Right ventricle myocardium inferior (tissue), 1 donor: Measurements from ENCODE around the gene LMOD1. TPM values are rescaled to one million over a fixed set of nuclear protein-coding genes. Genes with fewer than 3 reads are reported as not detected.
"Not testable (repeated sequence)": the region's sequence is repeated elsewhere in the genome, so short reads cannot be mapped to it uniquely, and the experiment has no call there.

Experiments used
- ATAC-seq: fragments of 200-7000 bp; cut with Tn5 transposase; one replicate; pipeline ENCODE4 v1.9.1; 2020; ENCODE audit warnings: mild to moderate bottlenecking, moderate library complexity
- DNase-seq: peaks from one replicate; pipeline ENCODE4 v3.0.0; 2021; ENCODE audit errors: missing footprints
- intact Hi-C: fragments of 100-400 bp; cut with DNase I; formaldehyde crosslinking; loops from one replicate; pipeline ENCODE4 v1.11.0; 2022
- total RNA-seq: library from RNA; stranded (reverse); fragmentation: NEBNext Ultra II Directional; extraction: Animal tissue kit (Norgen Biotek cat#: 25700); gene quantifications from one replicate; pipeline ENCODE4 v1.2.1, GENCODE V29; 2021
- donor health status: DM: no; HTN: yes; CAD: no; lungs with severe emphysema.

Gene LMOD1
- total RNA-seq, 1 donor from 2014 or later: 10.8 TPM

DNA sequence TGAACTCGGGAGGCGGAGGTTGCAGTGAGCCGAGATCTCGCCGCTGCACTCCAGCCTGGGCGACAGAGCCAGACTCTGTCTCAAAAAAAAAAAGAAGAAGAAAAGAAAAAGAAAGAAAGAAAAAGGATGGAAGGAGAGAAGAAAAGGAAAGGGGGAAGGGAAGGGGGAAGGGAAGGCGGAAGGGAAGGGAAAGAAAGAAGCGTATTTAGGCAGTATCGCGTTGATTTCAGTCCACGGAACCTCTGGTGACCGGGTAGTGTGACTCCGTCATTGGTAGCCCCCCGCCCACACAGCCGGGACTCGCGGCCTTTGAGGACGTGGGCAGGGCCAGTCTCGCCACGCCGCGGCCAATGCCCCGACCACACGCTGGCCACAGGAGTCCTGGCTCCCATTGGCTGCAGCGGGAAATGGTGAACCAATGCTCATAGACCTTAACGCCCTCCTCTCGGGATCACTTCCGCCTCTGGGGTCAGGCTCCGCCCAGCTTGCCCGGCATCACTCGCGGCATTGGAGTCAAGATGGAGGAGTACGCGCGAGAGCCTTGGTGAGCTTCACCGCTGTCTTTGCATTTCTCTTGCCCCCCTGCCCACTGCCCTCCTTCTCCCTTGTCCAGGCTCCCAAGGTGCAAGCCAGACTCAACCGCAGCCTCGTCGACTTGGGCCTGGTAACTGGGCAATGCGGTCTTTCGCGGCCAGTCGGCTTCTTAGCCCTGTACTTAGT, 8.8 kb upstream of the LMOD1 start, which contains the start of gene TIMM17A:
Gene TIMM17A (plus strand): TSS at position 495 of the 720 bp plus-strand sequence. CDS start 24 bp downstream, at position 519.
- ATAC-seq: peak; percentile 100
- intact Hi-C loops: loop anchor here (5.0 kb wide), 1 partner anchor 58 kb away; no protein-coding TSS in a partner anchor
- peak; percentile 98 for DNase-seq

DNA sequence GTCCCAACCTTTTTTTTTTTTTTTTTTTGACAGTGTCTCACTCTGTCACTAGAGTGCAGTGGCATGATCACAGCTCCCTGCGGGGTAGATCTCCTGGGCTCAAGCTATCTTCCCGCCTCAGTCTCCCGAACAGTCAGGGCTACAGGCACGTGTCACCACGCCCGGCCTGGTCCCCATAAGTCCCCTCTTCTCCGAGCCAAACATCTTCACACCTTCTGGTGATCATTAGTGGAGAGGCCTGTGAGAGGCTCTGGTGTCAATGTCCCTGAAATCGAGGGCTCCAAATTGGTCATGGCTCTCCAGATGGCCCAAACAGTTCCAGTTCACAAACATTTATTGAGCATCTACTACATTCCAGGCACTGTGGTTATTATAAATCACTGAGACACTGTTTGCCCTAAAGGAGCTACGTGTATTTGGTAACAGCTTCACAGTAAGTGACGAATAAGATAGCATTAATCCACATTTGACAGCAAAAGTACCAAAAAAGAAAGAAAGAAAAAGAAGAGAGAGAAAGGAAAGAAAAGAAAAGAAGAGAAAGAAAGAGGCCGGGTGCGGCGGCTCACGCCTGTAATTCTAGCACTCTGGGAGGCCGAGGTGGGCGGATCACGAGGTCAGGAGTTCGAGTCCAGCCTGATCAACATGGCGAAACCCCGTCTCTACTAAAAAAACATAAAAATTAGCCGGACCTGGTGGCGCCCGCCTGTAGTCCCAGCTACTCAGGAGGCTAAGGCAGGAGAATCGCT, 8.1 kb upstream of the LMOD1 start:
- intact Hi-C loops: loop anchor here (5.0 kb wide), 1 partner anchor 57 kb away; no protein-coding TSS in a partner anchor
- no peak for ATAC-seq
- no peak for DNase-seq

DNA sequence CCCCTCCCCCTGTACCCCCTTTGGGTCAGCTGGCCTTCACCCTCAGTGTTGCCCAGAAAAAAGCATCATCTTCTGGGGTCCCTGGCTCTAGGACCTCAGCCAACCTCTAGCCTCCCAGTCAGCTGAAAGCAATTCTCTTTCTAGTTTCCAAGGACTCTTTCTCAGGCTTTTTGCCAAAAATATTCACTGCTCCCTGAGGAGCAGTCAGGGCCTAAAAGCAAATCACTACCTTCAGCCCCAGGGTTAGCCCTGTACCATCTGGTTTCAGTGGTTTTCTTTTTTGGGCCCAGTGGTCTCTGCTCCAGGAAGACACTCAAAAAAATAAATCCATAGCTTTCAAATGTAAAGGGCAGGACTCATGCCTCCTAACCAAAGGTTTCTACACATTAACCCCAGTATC, 3.1 kb upstream of the LMOD1 start:
- intact Hi-C loops: no loop called here
- no peak for ATAC-seq
- DNase-seq: no peak

DNA sequence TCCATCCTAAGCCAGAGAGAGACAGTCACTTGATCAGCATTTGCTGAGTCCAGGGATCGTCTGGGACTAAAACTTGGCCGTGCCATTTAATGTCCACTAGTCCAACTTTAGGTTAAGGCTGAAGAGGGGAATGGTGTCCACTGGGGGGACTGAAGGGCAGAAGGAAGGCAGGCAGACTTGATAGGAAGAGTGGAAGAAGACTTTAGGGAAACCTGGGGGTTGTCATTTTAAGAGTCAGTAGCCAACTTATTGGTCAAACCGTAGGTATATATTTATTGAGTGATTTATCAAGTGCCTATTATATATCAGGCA, 1.3 kb upstream of the LMOD1 start:
- ATAC-seq (no peak), DNase-seq (no peak)
- intact Hi-C loops: no loop called here

DNA sequence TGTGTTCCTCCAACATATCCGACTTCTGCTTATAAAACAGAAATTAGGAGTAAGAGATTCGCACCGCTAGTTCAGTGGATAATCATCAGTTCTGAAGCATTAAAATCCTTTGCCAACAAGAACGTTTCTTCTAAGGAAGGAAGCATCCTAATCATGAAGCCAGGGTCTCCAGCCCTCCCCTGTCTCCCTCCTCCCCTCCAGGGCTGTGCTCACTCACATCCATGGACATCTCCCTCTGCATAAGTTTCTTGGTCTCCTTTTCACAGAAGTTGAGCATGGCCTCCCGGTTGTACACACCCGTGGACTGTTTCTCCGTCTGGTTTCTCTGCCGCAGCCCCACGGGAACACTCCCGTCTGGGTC, 505 bp downstream of the LMOD1 start:
- intact Hi-C loops: no loop called here
- DNase-seq (no peak), ATAC-seq (peak; percentile 21)

DNA sequence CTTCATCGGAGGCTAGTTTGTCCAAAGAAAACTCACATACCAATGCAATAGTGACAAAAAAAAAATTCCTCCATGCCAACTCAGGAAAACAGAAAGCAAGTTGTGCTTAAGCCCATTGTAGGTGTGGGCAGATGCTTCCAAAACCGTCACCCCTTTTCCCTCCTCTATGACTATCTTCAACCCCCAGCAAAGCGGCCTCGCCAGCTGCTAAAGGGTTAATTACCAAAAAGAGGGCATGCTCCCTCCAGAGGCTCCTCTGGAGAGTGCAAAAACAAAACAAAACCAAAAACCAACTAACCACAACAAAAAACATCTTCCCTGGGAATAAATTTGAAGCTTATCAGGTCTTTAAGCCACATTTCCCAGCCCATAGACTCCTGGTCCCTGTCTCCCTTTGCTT, 1.2 kb downstream of the LMOD1 start:
- ATAC-seq: peak; percentile 17
- intact Hi-C loops: no loop called here
- DNase-seq: no peak

DNA sequence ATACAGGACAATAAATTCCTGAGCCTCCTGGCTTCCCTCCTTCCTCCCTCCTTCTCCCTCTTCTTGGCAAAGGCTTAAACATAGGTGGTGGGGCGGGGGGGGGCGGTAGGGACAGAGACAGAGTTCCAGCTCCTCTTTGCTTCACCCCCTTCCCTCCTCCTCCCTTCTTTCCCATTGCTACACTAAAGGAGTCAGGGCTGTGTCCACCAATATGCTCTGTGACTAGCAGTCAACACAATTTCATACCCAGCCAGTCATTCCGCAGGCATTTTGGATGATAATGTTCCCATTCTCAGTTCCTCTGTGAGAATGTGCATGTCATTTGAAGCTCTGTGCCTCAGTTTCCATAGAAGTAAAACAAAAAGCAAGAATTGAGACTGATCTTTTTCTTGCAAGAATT, 1.7 kb downstream of the LMOD1 start:
- no peak for ATAC-seq
- no peak for DNase-seq
- intact Hi-C loops: no loop called here

DNA sequence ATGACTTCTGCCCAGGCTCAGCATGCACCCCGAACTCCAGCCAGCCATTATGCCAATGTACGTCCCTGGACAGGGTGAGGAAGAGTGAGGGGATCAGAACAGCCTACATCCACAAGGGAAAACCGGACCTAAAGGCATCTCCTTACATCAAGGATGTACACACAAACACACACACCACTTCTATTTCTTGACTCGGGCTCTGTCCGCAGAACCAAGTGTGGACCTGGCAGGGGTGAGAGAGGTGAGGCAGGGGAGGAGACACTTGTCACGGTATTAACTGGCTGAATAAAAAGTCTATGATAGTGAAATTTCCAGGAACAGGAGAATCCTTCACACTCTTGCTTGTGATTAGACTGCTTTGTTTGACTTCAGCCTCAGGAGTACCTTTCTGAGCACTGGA, 2.3 kb downstream of the LMOD1 start:
- ATAC-seq (no peak), DNase-seq (no peak)
- intact Hi-C loops: no loop called here

DNA sequence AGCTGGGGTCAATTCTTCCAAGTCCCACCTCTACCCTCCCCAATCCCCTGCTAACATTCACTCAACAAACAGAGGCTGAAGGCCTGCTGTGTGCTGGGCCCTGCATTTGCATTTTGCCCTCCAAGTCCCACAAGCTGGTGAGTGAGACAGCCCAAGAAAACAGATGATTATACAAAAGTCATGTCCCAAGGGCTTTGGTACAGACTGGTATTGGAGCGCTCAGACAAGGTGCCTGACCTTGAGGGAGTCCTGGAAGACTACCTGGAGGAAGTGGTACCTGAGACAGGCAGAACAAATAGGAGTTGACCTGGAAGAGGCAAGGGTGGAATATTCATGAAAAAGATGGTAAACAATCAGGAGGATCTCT, 4.2 kb downstream of the LMOD1 start:
- DNase-seq: no peak
- ATAC-seq: no peak
- intact Hi-C loops: no loop called here

DNA sequence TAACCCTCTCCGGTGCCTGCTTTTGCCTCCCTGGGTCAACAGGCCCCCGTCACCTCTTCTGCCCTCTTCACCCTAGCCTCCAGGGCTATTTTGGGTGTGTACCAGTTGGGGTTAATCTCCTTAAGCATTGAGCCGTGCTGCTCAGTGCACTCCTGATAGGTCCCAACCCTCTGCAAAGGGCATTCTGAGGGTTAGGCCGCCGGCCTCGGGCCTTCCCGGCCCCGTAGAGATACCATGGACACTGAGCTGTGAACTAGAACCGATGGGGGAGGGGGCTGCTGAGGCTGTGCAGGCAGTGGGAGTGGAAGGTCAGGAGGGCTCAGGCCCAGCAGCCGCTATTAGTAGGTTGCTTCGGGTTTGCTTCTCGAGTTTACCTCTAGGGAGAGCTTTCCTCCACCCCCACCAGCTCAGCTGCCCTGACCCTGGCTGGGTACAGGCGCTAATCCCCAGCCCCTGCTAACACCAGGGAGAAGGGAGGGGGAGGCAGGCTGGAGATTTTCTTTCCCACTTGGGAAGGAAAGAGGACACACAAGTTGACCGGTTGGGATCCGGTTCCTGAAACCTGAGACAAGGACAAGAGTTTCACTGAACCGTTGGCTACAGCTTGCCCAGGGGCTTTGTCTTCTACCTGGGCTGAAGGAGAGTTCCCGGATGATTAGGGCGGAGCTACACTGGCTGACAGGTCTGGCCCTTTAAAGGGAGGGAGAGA, 4.8 kb downstream of the LMOD1 start:
- intact Hi-C loops: no loop called here
- DNase-seq: no peak

DNA sequence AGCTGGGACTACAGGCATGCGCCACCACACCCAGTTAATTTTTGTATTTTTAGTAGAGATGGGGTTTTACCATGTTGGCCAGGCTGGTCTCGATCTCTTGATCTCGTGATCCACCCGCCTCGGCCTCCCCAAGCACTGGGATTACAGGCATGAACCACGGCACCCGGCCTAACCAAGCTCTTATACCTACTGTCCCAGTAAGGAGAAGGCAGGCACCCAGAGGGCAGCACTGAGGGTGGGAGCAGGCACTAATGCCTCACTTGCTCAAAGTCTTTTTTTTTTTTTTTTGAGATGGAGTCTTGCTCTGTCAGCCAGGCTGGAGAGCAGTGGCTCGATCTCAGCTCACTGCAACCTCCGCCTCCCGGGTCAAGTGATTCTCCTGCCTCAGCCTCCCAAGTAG, 6.0 kb downstream of the LMOD1 start:
- DNase-seq, ATAC-seq, intact Hi-C loops: not testable (repeated sequence)

More for the DNA sequence above, 4.8 kb downstream of the LMOD1 start:
- no peak for ATAC-seq

DNA sequence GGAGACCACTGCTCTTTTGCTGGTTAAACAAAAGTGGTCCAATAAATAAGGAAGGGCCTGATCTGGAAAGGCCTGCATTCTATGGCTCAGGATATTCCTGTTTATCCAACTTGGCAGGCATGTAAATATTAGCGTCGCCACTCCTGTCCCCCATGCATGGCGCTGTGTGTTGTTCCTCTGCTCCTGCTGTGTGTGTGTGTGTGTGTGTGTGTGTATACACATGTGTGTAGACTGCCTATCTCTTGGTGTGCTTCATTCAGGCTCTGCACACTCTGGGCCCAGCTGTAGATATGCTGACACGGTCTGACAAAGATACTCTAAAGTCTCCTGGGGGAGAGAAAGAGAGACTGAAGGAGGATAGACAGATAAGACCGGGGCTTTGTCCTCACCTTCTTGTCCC, 6.8 kb downstream of the LMOD1 start:
- no peak for ATAC-seq
- DNase-seq: no peak
- intact Hi-C loops: no loop called here

DNA sequence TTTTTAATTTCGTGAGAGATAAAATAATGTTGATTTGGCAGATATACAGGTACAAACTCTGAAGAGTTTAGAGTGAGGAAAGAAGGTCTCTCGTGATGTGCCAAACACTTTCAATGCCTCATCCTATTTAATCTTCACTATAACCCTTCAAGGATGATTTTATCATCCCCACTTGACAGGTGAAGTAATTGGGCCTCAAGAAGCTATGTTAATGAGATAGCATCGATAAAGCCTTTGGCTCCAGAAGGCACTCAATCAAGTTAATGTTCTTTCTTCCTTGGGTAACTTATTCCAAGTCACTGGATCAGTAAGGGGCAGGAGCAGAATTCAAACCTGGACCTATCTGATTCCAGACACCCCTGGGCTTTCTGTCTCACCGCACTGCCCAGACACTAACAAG, 7.2 kb downstream of the LMOD1 start:
- DNase-seq: no peak
- no peak for ATAC-seq
- intact Hi-C loops: no loop called here

DNA sequence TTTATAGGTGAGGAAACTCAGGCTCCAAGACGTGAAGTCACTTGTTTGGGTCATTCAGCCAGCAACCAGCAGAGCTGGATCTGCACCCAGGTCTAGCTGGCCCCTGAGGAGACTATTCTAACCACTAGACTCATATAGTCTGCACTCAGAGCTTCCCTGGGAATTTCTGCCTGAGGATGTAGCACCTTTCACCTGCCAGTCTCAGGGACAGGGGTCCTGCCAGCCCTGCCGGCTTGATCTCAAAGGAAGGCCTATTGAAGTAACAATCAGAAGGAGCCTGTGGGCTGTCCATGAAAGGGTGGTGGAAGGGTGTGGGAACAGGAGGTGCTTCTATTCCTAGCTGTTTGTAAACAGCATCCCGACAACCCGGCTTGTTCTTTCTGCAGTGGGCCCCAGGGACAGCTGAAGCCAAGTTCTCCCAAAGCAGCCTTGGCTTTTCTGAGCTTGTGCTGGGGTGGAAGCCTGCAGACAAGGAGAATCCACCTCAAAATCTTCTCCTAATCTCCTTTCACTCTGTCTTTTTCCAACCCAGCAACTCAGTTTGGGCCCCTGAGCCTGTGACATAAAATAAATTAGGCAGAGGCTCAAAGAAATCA, 7.8 kb downstream of the LMOD1 start:
- ATAC-seq (peak; percentile 50), DNase-seq (no peak)
- intact Hi-C loops: no loop called here

DNA sequence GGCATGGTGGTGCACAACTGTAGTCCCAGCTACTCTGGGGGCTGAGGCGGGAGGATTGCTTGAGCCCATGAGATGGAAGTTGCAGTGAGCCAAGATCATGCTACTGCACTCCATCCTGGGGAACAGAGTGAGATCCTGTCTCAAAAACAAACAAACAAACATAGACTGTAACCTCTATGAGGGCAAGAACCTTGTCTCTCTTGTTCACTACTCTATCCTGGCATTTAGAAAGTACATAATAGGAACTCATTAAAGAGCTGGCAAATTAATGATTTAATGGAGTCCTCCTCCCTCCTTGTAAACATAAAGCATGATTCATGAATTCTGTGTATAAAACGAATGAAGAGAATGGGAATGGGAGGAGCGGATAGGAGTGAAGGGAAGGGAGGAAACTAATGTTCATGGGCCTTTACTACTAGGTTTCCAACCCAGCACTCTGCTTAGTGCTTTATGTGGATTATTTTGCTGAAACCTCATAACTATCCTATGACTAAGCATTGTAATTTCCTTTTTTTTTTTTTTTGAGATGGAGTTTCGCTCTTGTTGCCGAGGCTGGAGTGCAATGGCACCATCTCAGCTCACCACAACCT, 8.6 kb downstream of the LMOD1 start:
- no peak for DNase-seq
- ATAC-seq: no peak
- intact Hi-C loops: no loop called here

DNA sequence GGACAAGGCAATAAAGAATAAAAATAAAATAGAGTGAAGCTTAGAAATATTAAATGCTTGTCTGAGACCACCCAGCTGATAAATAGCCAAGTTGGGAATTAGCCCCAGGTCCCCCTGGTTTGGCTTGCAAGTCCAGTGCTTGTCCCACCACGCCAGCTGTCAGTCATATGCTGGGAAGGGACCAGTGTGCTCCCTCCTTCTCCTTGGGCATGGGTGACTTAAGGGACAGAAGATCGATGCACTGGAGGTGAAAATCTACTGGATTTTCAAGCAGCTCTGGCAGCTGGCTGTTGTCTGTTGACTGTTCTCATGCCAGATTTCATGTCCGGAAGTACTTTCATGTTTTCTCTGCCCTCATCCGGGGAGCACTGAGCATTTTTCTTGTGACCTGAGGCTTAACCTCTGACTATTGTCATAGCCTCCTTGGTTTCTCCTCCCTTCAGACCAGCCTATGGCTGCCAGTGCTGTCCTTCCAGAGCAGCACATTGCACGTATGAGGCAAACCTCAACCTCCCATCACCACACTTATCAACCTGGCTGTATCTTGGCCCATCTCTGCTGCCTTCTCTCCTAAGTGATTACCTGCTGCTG, 12.4 kb downstream of the LMOD1 start:
- DNase-seq (no peak), ATAC-seq (no peak)
- intact Hi-C loops: no loop called here

DNA sequence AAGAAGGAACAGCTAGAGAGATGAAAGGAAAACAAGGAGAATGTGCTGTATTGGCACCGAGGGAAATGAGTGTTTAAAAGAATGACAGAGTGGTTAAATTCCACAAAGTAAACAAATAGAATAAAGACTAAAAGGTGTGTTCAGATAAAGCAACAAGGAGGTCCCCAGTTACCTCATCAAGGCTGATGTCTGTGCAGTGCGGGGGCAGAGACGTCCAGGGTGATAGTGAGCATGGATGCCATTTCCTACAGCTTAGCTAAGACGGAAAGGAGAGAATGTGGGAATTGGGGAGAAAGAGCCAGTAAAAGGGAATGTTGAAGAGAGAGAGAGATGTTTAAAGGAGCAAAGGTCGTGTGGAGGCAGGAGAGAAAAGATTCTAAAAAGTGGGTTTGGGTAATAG, 15.5 kb downstream of the LMOD1 start:
- DNase-seq (no peak), ATAC-seq (no peak)
- intact Hi-C loops: no loop called here

DNA sequence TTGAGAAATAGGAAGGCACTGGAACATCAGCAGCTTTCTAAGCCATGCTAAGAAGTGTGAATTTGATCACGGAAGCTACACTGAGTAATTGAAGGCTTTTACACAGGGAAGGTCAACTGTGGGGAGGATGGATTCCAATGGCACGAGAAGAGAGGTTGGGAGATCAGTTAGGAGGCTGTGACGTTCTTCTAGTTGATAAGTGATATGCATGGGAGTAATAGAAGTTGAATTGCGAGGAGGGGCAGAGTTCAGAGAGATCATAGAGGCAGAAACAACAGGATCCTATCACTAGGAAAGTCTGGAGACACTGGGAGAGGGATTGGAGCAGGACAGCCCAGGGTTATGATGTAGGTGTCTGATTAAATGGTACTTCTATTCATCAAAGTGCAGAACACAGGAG, 16.2 kb downstream of the LMOD1 start:
- ATAC-seq (no peak), DNase-seq (no peak)
- intact Hi-C loops: no loop called here

DNA sequence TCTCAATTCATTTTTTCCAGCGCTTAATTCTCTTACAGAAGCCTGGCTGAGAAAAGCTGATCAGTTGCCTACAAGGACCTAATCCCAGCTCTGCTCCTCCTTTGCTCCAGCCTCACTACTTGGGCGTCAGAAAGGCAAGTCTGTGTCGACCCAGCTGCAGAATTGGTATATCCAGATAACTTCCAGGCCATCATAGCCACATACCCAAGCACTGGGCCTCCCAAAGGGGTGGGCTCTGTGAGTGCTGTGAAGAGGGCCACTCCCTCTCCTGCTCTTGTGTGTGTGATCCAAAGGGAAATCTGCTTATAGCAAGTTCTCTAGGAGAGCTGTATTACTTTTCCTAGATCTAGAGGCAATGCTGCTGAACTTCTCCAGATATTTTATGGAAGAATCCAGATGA, 18.1 kb downstream of the LMOD1 start:
- DNase-seq: no peak
- no peak for ATAC-seq
- intact Hi-C loops: no loop called here
